Measurements from ENCODE around the gene NOL6. TPM values are rescaled to one million over a fixed set of nuclear protein-coding genes. Genes with fewer than 3 reads are reported as not detected.
A peak's percentile ranks its signal among the peaks of the same experiment; 100 is the strongest.

The NOL6 gene
- total RNA-seq, 1 donor from 2014 or later, result 28.6 TPM

DNA sequence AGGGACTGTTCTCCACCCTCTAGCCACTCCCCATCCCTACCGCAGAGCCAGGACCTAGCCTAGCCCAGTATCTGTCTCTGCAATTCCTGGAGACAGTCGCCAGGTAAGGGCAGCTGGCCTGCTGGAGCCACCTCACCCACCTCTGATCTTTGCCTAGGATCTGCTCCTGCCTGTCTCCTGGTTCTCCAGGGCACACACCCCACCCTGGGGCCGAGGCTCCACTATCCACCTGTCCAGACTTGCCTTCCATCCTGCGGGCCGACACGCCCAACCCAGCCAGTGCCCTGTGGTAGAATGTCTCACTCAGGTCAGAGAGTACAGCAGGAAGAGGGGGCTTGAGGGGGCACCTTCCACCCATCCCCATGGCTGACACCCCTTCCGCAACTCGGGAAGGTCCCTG is 55.6 kb downstream of the NOL6 start:
- intact Hi-C loops (cut with DNase I), result no loop called here
- Histone ChIP-seq H3K4me3 (no peak overlapping the region), H3K9me3 (no peaks in the 10 kb centered on the region), H3K36me3 (no peaks in the 10 kb centered on the region), H3K4me1 (no peaks in the 10 kb centered on the region), H3K27me3 (no peaks in the 10 kb centered on the region), H3K27ac (no peak overlapping the region)
- DNase-seq (ENCODE audit: low spot score in 2 of 2), result no peak
- TF ChIP-seq, protein P1, sequence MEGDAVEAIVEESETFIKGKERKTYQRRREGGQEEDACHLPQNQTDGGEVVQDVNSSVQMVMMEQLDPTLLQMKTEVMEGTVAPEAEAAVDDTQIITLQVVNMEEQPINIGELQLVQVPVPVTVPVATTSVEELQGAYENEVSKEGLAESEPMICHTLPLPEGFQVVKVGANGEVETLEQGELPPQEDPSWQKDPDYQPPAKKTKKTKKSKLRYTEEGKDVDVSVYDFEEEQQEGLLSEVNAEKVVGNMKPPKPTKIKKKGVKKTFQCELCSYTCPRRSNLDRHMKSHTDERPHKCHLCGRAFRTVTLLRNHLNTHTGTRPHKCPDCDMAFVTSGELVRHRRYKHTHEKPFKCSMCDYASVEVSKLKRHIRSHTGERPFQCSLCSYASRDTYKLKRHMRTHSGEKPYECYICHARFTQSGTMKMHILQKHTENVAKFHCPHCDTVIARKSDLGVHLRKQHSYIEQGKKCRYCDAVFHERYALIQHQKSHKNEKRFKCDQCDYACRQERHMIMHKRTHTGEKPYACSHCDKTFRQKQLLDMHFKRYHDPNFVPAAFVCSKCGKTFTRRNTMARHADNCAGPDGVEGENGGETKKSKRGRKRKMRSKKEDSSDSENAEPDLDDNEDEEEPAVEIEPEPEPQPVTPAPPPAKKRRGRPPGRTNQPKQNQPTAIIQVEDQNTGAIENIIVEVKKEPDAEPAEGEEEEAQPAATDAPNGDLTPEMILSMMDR (IDR thresholded peaks at IDR 0.05), result no peak

DNA sequence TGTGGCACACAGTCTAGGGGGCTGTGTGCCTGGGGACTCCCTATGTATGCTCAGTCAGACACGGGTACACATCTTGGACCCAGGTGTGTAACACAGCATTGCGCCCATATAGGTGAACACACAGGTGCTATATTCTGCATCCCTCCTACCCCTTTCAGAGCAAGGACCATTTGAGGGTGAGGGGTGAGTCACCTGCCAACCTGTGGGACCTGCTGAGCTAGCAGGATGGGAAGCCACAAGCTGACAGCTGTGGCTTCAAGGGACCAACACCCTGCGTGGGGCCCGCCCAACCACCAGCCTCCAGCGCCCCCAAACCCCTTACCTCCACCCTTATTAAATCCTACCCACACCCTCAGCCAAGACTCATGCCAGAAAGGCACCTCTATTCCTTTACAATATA is 56.7 kb downstream of the NOL6 start:
- H3K27ac ChIP-seq, result no peak overlapping the region
- H3K9me3 ChIP-seq, result no peaks in the 10 kb centered on the region
- intact Hi-C loops (cut with DNase I), result no loop called here
- no peak overlapping the region for H3K4me3 ChIP-seq
- TF ChIP-seq, protein P1 (IDR thresholded peaks at IDR 0.05), result no peak
- DNase-seq (ENCODE audit: low spot score in 2 of 2), result no peak
- no peaks in the 10 kb centered on the region for H3K36me3 ChIP-seq
- H3K4me1 ChIP-seq, result no peaks in the 10 kb centered on the region
- no peaks in the 10 kb centered on the region for H3K27me3 ChIP-seq

DNA sequence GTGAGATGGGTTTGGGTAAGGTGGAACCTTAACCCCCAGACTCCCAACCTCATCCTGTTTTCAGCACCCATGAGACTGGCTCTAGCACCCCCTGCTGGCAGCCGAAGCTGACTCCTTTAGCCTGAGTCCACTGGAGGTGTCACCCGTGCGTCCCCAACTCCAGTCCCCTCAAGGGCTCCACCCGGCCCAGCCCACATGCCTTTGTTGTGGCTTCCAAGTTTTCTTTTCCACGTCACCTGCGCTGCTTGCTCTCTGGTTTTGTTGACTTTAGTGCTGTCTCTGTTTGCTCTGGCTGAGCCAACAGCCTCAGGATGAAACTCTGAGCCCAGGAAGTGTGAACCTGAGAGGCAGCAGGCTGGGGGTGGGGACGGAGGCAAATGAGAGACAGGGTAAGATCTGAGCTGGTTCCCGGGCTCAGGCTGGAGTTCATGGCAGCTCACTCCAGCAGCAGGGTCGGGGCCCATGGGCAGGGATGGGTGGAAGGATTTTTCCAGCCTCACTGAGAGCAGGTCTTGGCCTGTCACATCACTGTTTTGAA is 58.2 kb downstream of the NOL6 start:
- Histone ChIP-seq H3K27me3 (no peaks in the 10 kb centered on the region), H3K27ac (no peak overlapping the region), H3K4me1 (no peaks in the 10 kb centered on the region), H3K9me3 (no peaks in the 10 kb centered on the region), H3K36me3 (no peaks in the 10 kb centered on the region), H3K4me3 (no peak overlapping the region)
- TF ChIP-seq, protein P1 (IDR thresholded peaks at IDR 0.05), result peak; percentile 48 to 76 (median 70)
- intact Hi-C loops (cut with DNase I), result loop anchor here (1.0 kb wide), 1 partner anchor 40 kb away; no protein-coding TSS in a partner anchor
- DNase-seq (ENCODE audit: low spot score in 2 of 2), result peak in 1 of 2 donors; percentile 82

DNA sequence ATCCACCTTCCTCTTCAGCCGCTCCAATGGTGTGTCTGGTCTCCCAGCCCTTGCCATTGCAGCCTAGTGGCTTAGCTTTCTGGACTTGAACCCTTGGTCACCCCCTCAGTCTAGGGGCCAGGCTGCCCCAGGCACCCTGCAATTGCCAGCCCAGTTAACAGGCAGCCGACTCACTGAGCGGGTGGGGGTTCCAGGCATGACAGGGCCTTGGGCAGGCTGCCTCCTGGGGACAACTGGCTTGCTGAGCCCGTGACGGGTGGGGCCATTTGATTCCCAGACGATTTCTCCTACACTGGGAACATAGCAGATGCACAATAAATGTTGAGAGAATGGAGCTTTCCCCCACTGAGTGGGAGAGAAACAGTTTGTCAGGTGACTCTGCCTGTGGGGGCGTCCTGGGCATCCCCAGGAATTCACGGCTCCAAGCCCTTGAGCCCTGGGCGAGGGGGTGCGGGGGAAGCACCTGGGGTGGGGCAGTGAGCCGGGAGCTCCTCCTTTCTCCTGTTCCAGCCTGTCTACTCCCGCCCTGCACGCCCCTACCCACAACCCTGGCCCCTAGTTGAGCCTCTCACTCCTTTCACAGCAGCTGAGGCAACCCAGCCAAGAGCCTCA is 58.7 kb downstream of the NOL6 start:
- Histone ChIP-seq H3K27me3 (no peaks in the 10 kb centered on the region), H3K36me3 (no peaks in the 10 kb centered on the region), H3K4me1 (no peaks in the 10 kb centered on the region), H3K4me3 (no peak overlapping the region), H3K9me3 (no peaks in the 10 kb centered on the region), H3K27ac (no peak overlapping the region)
- TF ChIP-seq, protein P1 (IDR thresholded peaks at IDR 0.05), result no peak
- no peak for DNase-seq (ENCODE audit: low spot score in 2 of 2)
- intact Hi-C loops (cut with DNase I), result loop anchor here (1.0 kb wide), 1 partner anchor 40 kb away; no protein-coding TSS in a partner anchor

DNA sequence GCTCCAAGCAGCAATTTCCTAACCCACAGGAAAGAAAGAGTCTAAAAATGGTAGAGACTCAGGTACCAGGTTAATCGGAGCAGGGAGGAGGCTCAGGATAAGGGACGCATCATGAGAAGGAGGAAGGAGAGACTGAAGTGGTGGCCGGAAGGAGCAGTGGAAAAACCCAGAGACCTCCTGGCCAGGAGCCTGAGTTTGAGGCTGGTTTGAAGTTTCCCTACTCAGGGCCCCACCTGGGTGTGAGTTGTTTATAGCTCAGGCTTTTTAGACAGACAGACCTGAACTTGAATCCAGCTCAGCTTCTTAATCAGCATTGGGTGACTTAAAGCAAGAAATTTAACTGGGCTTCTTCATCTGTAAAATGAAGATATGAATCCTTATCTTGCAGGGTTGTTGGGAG is 59.5 kb downstream of the NOL6 start:
- Histone ChIP-seq H3K36me3 (no peaks in the 10 kb centered on the region), H3K9me3 (no peaks in the 10 kb centered on the region), H3K27ac (no peak overlapping the region), H3K4me3 (no peak overlapping the region), H3K4me1 (no peaks in the 10 kb centered on the region), H3K27me3 (no peaks in the 10 kb centered on the region)
- no peak for DNase-seq (ENCODE audit: low spot score in 2 of 2)
- TF ChIP-seq, protein P1 (IDR thresholded peaks at IDR 0.05), result no peak
- intact Hi-C loops (cut with DNase I), result no loop called here

Other genes with a start within 250 kb of the NOL6 start
- not detected for gene SPINK4, start 233.8 kb downstream of the NOL6 start, total RNA-seq
- gene BAG1, start 209.2 kb downstream of the NOL6 start, total RNA-seq, result 58.5 TPM
- gene CHMP5, start 208.9 kb downstream of the NOL6 start, total RNA-seq, result 47.5 TPM
- 14.2 TPM for gene NFX1, start 183.4 kb downstream of the NOL6 start, total RNA-seq
- gene AQP7, start 71.4 kb downstream of the NOL6 start, total RNA-seq, result 18.9 TPM
- gene AQP3, start 26.3 kb downstream of the NOL6 start, total RNA-seq, result 12.7 TPM
- gene ANKRD18B, start 50.3 kb upstream of the NOL6 start, total RNA-seq, result not detected

All from ascending aorta (tissue), 2 donors.